ENCODE data around the gene HTR4. TPM values are rescaled to one million over a fixed set of nuclear protein-coding genes. Genes with fewer than 3 reads are reported as not detected.

HTR4 gene
- polyA plus RNA-seq, 1 of the 3 experiments (the other 2 are of a cell fraction), result not detected

- no peak overlapping the region for H3K4me2 ChIP-seq
- no peak for TF ChIP-seq EZH2phosphoT487 (IDR thresholded peaks at IDR 0.05; ENCODE audit: borderline replicate concordance, low read depth)
- TF ChIP-seq NRF1 (IDR thresholded peaks at IDR 0.05; ENCODE audit: low read depth, low read length), result no peak
- no peak for TF ChIP-seq SIN3A (IDR thresholded peaks at IDR 0.05; ENCODE audit: borderline replicate concordance, low read depth, low read length)
- TF ChIP-seq USF2 (IDR thresholded peaks at IDR 0.05; ENCODE audit: borderline replicate concordance, low read depth, low read length), result no peak
- no peak for TF ChIP-seq JUND (IDR thresholded peaks at IDR 0.05)
- TF ChIP-seq SMC3 (IDR thresholded peaks at IDR 0.05; ENCODE audit: low read depth, low read length), result no peak
- TF ChIP-seq YY1 (IDR thresholded peaks at IDR 0.05; ENCODE audit: low read depth), result no peak
- TF ChIP-seq MEF2A (IDR thresholded peaks at IDR 0.05; ENCODE audit: borderline replicate concordance, low read depth), result no peak
- no peak for TF ChIP-seq POLR2AphosphoS5 (IDR thresholded peaks at IDR 0.05; ENCODE audit: low read depth, low read length)
- no peak for TF ChIP-seq RAD21 (IDR thresholded peaks at IDR 0.05; ENCODE audit: low read length)
- TF ChIP-seq PBX3 (IDR thresholded peaks at IDR 0.05), result no peak
- no peak for TF ChIP-seq FOXM1 (IDR thresholded peaks at IDR 0.05; ENCODE audit: low read depth)
- TF ChIP-seq TAF1 (IDR thresholded peaks at IDR 0.05; ENCODE audit: borderline replicate concordance, low read depth, low read length), result no peak
- TF ChIP-seq RCOR1 (IDR thresholded peaks at IDR 0.05; ENCODE audit: low read length), result no peak
- no peak for DNase-seq
- POLR2A ChIA-PET, result no interaction called here
- H3F3A ChIP-seq (replicated peaks; ENCODE audit: insufficient read depth), result no peaks in the 10 kb centered on the region
- no peak overlapping the region for H3K27ac ChIP-seq (ENCODE audit: low read depth in 2 of 2, low read length in 1 of 2)
- no peaks in the 10 kb centered on the region for H4K20me1 ChIP-seq (ENCODE audit: insufficient read depth)
- no peaks in the 10 kb centered on the region for H3K9me2 ChIP-seq
- no peak overlapping the region for H3K9ac ChIP-seq
- no peaks in the 10 kb centered on the region for H3K36me3 ChIP-seq (replicated peaks in 1 of 2; ENCODE audit: control insufficient read depth in 1 of 2, insufficient read depth in 2 of 2, low read length in 1 of 2)
- no peaks in the 10 kb centered on the region for H3K27me3 ChIP-seq (ENCODE audit: insufficient read depth)
- H3K79me2 ChIP-seq (ENCODE audit: insufficient read depth), result no peaks in the 10 kb centered on the region
- no peaks in the 10 kb centered on the region for H3K4me1 ChIP-seq (ENCODE audit: control insufficient read depth in 1 of 2, insufficient read depth in 2 of 2, low read depth in 1 of 2, low read length in 1 of 2)
- CTCF ChIA-PET, result interaction anchor here (1.2 to 2.1 kb wide), 7 partner anchors 9 to 253 kb away, joined by 3 to 7 read pairs (median 5); no protein-coding TSS in a partner anchor
- no peaks in the 10 kb centered on the region for H3K9me3 ChIP-seq
- 52% methylated on average over 3 of the region's 3 CpGs for WGBS (ENCODE audit: low lambda C conversion rate)
- no peak overlapping the region for H3K4me3 ChIP-seq (ENCODE audit: low read depth in 2 of 2, low read length in 1 of 2)
- H2AFZ ChIP-seq (ENCODE audit: low read depth), result no peak overlapping the region
These were observed 42.1 kb upstream of the HTR4 start for GRCh38 chr5:148696187-148697036.

- H3K9ac ChIP-seq, result no peak overlapping the region
- ChIA-PET POLR2A (no interaction called here), CTCF (interaction anchor here (1.3 kb wide), 1 partner anchor 42 kb away, joined by 3 read pairs; no protein-coding TSS in a partner anchor)
- DNase-seq, result no peak
- no peaks in the 10 kb centered on the region for H3K9me2 ChIP-seq
- H3K4me1 ChIP-seq (ENCODE audit: control insufficient read depth in 1 of 2, insufficient read depth in 2 of 2, low read depth in 1 of 2, low read length in 1 of 2), result peaks cover 0 to 1% of the 10 kb centered on the region in 2 experiments; a peak in 2 of 4 replicates
- no peak for TF ChIP-seq TAF1 (IDR thresholded peaks at IDR 0.05; ENCODE audit: borderline replicate concordance, low read depth, low read length)
- TF ChIP-seq TCF12 (IDR thresholded peaks at IDR 0.05), result no peak
- no peak for TF ChIP-seq PBX3 (IDR thresholded peaks at IDR 0.05)
- no peak for TF ChIP-seq RCOR1 (IDR thresholded peaks at IDR 0.05; ENCODE audit: low read length)
- TF ChIP-seq SIN3A (IDR thresholded peaks at IDR 0.05; ENCODE audit: borderline replicate concordance, low read depth, low read length), result no peak
- no peak for TF ChIP-seq IRF3 (IDR thresholded peaks at IDR 0.05; ENCODE audit: low read depth, low read length)
- no peak for TF ChIP-seq RFX5 (IDR thresholded peaks at IDR 0.05; ENCODE audit: low read length)
- no peak for TF ChIP-seq EP300 (IDR thresholded peaks at IDR 0.05; ENCODE audit: borderline replicate concordance in 1 of 2, low read depth in 1 of 2, low read length in 1 of 2)
- TF ChIP-seq FOXJ3 (CRISPR knock-in tag; IDR thresholded peaks at IDR 0.05), result no peak
- TF ChIP-seq JUND (IDR thresholded peaks at IDR 0.05), result no peak
- H3K27ac ChIP-seq (ENCODE audit: low read depth in 2 of 2, low read length in 1 of 2), result no peak overlapping the region
- H3K79me2 ChIP-seq (ENCODE audit: insufficient read depth), result no peaks in the 10 kb centered on the region
- no peaks in the 10 kb centered on the region for H3F3A ChIP-seq (replicated peaks; ENCODE audit: insufficient read depth)
- H3K36me3 ChIP-seq (replicated peaks in 1 of 2; ENCODE audit: control insufficient read depth in 1 of 2, insufficient read depth in 2 of 2, low read length in 1 of 2), result no peaks in the 10 kb centered on the region
- H3K4me3 ChIP-seq (ENCODE audit: low read depth in 2 of 2, low read length in 1 of 2), result no peak overlapping the region
- no peaks in the 10 kb centered on the region for H4K20me1 ChIP-seq (ENCODE audit: insufficient read depth)
- no peaks in the 10 kb centered on the region for H3K27me3 ChIP-seq (ENCODE audit: insufficient read depth)
- H3K9me3 ChIP-seq, result no peaks in the 10 kb centered on the region; the same call in 1 of the 2 replicates
- no peak overlapping the region for H2AFZ ChIP-seq (ENCODE audit: low read depth)
- no peak overlapping the region for H3K4me2 ChIP-seq
- 24% methylated on average over 1 of the region's 1 CpG for WGBS (ENCODE audit: low lambda C conversion rate)
These were observed 36.6 kb upstream of the HTR4 start for GRCh38 chr5:148690945-148691344.

Measured in SK-N-SH (cell line).